Measurements from ENCODE around the gene FER1L5. TPM values are rescaled to one million over a fixed set of nuclear protein-coding genes. Genes with fewer than 3 reads are reported as not detected.

Gene FER1L5
- total and polyA plus RNA-seq, 2 of the 8 experiments (the other 6 are each of a cell fraction or from before 2014, with no cell fraction given) = 0.23 to 0.88 TPM

GRCh38 chr2:96688649-96689430 is 46.3 kb downstream of the FER1L5 start (continued):
- TF ChIP-seq CTCF (IDR thresholded peaks at IDR 0.05; ENCODE audit: control extremely low read depth in 1 of 3, insufficient read depth in 1 of 3, low read depth in 1 of 3, low read length in 3 of 3) = no peak
- TF ChIP-seq RBBP5 (IDR thresholded peaks at IDR 0.05; ENCODE audit: borderline replicate concordance, low read depth, low read length) = no peak
- TF ChIP-seq POLR2A (IDR thresholded peaks at IDR 0.05; ENCODE audit: control extremely low read depth in 1 of 2, low read depth in 2 of 2, low read length in 2 of 2) = no peak
- TF ChIP-seq TCF12 (IDR thresholded peaks at IDR 0.05; ENCODE audit: low read depth, low read length) = no peak
- no peak for TF ChIP-seq JUND (IDR thresholded peaks at IDR 0.05; ENCODE audit: low read length)
- no peak for TF ChIP-seq JUN (IDR thresholded peaks at IDR 0.05; ENCODE audit: low read depth, low read length)
- no peak for TF ChIP-seq E2F6 (IDR thresholded peaks at IDR 0.05)
- no peak for TF ChIP-seq KDM1A (IDR thresholded peaks at IDR 0.05; ENCODE audit: borderline replicate concordance, low read length)
